BE2C (cell line): Measurements from ENCODE around the gene MACROD1.

Experiments
- DNase-seq: peaks from one replicate; pipeline ENCODE4 v3.0.0-alpha.2; 2020
- H3K27me3 ChIP-seq: fragments of 250-450 bp; sonication (Bioruptor Pico); 2 replicates; pipeline ENCODE4 v1.5.1; 2020; ENCODE audit warnings: mild to moderate bottlenecking
- H3K36me3 ChIP-seq: fragments of 250-450 bp; sonication (Bioruptor Pico); 2 replicates; pipeline ENCODE4 v1.5.1; 2020; ENCODE audit warnings: mild to moderate bottlenecking
- H3K4me1 ChIP-seq: fragments of 250-450 bp; sonication (Bioruptor Pico); 2 replicates; pipeline ENCODE4 v1.5.1; 2020
- H3K4me3 ChIP-seq: 2 replicates; pipeline ENCODE4 v1.5.1; 2011; ENCODE audit warnings: low read depth, low read length
- H3K9me3 ChIP-seq: fragments of 250-450 bp; sonication (Bioruptor Pico); 2 replicates; pipeline ENCODE4 v1.5.1; 2020
- CTCF ChIP-seq: IDR thresholded peaks from 2 replicates; pipeline ENCODE4 v1.5.1; 2012; ENCODE audit warnings: mild to moderate bottlenecking, low read depth, low read length

The MACROD1 gene

GRCh38 chr11:64112771-64113461 lies 53.0 kb downstream of the MACROD1 start:
- DNase-seq, result no peak
- Histone ChIP-seq H3K4me3 (no peak overlapping the region), H3K9me3 (no peaks in the 10 kb centered on the region), H3K4me1 (no peaks in the 10 kb centered on the region), H3K27me3 (no peaks in the 10 kb centered on the region), H3K36me3 (no peaks in the 10 kb centered on the region)
- TF ChIP-seq CTCF, result no peak

- no peak for DNase-seq
- no peaks in the 10 kb centered on the region for H3K36me3 ChIP-seq
Observed at GRCh38 chr11:64110465-64111375, 55.2 kb downstream of the MACROD1 start.

GRCh38 chr11:64109332-64109731 lies 56.6 kb downstream of the MACROD1 start:
- no peak overlapping the region for H3K4me3 ChIP-seq
- H3K4me1 ChIP-seq, result no peaks in the 10 kb centered on the region
- no peak for TF ChIP-seq CTCF
- no peaks in the 10 kb centered on the region for H3K9me3 ChIP-seq
- H3K27me3 ChIP-seq, result no peaks in the 10 kb centered on the region
- no peak for DNase-seq
- H3K36me3 ChIP-seq, result no peaks in the 10 kb centered on the region

More at GRCh38 chr11:64110465-64111375, 55.2 kb downstream of the MACROD1 start:
- Histone ChIP-seq H3K4me3 (no peak overlapping the region), H3K9me3 (no peaks in the 10 kb centered on the region), H3K27me3 (no peaks in the 10 kb centered on the region), H3K4me1 (no peaks in the 10 kb centered on the region)
- TF ChIP-seq CTCF, result no peak

GRCh38 chr11:64107303-64107702 lies 58.6 kb downstream of the MACROD1 start:
- H3K4me3 ChIP-seq, result no peak overlapping the region
- no peak for DNase-seq
- H3K36me3 ChIP-seq, result no peaks in the 10 kb centered on the region
- H3K27me3 ChIP-seq, result no peaks in the 10 kb centered on the region
- H3K9me3 ChIP-seq, result no peaks in the 10 kb centered on the region
- TF ChIP-seq CTCF, result no peak
- H3K4me1 ChIP-seq, result no peaks in the 10 kb centered on the region

GRCh38 chr11:64104632-64105031 lies 61.3 kb downstream of the MACROD1 start:
- H3K4me1 ChIP-seq, result no peaks in the 10 kb centered on the region

More at GRCh38 chr11:64104632-64105031, 61.3 kb downstream of the MACROD1 start:
- Histone ChIP-seq H3K27me3 (no peaks in the 10 kb centered on the region), H3K36me3 (no peaks in the 10 kb centered on the region), H3K4me3 (no peak overlapping the region), H3K9me3 (no peaks in the 10 kb centered on the region)
- TF ChIP-seq CTCF, result no peak
- no peak for DNase-seq
